Activated T-cell treated with anti-CD3 and anti-CD28 coated beads, Interleukin-2, amount 50 U/mL, for 48 hours (primary cell): ENCODE results near the gene YARS1.

Experiments used
- DNase-seq, 2 experiments: peaks; one replicate each; pipeline ENCODE4 v3.0.0-alpha.2; 2020

Gene YARS1

GRCh38 chr1:32775640-32776337 lies 41.4 kb downstream of the YARS1 start:
- no peak for DNase-seq

- no peak for DNase-seq
Measured at GRCh38 chr1:32774950-32775634, 42.1 kb downstream of the YARS1 start.

- no peak for DNase-seq
Measured at GRCh38 chr1:32774464-32774808, 42.7 kb downstream of the YARS1 start.

GRCh38 chr1:32773764-32774463 lies 43.2 kb downstream of the YARS1 start:
- DNase-seq: no peak

- DNase-seq: peak; percentile 84 to 87
Measured at GRCh38 chr1:32773018-32773763, 44.0 kb downstream of the YARS1 start.

- no peak for DNase-seq
Measured at GRCh38 chr1:32772281-32773017, 44.7 kb downstream of the YARS1 start.

- DNase-seq: no peak
Measured at GRCh38 chr1:32771561-32772280, 45.4 kb downstream of the YARS1 start.

GRCh38 chr1:32770741-32771548 lies 46.2 kb downstream of the YARS1 start:
- no peak for DNase-seq

GRCh38 chr1:32770221-32770731 lies 46.9 kb downstream of the YARS1 start:
- DNase-seq: no peak

- no peak for DNase-seq
Measured at GRCh38 chr1:32769524-32770220, 47.5 kb downstream of the YARS1 start.

- DNase-seq: no peak
Measured at GRCh38 chr1:32768110-32768850, 48.9 kb downstream of the YARS1 start.

- DNase-seq: no peak
Measured at GRCh38 chr1:32767641-32768040, 49.5 kb downstream of the YARS1 start.

- no peak for DNase-seq
Measured at GRCh38 chr1:32767156-32767555, 50.0 kb downstream of the YARS1 start.

- no peak for DNase-seq
Measured at GRCh38 chr1:32766328-32766972, 50.7 kb downstream of the YARS1 start.

GRCh38 chr1:32765570-32766327 lies 51.4 kb downstream of the YARS1 start:
- DNase-seq: no peak

GRCh38 chr1:32764826-32765569 lies 52.2 kb downstream of the YARS1 start:
- DNase-seq: no peak

- DNase-seq: no peak
Measured at GRCh38 chr1:32763221-32763620, 53.9 kb downstream of the YARS1 start.
